ENCODE measurements around the gene C17orf78.

The C17orf78 gene

DNA sequence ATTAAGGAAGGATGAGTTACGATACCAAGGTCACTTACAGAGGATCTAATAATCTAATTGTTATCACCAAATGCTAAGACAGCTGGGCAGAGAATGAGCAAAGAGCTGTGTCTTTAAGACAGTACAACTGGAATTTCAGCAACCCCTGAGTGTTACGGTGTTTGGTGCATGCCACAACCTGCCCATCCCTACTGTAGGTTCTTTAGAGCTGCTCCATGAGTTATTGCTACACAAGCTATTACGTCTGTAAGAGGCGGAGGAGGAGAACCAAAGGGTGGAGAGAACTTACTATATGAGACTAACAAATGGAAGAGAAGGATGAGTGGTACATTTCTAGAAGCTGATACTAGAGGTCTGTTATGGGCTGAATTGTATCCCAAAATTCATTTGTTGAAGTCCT, 14.2 kb upstream of the C17orf78 start:
- TF ChIP-seq CTCF (IDR thresholded peaks at IDR 0.05; ENCODE audit: low read depth, low read length): no peak
- in situ Hi-C loops (cut with HindIII; ENCODE audit: low sequenced_read_pairs): no loop called here
- H3K4me3 ChIP-seq (ENCODE audit: low read depth, low read length): no peak overlapping the region
- DNase-seq (ENCODE audit: low read depth, low spot score): no peak

DNA sequence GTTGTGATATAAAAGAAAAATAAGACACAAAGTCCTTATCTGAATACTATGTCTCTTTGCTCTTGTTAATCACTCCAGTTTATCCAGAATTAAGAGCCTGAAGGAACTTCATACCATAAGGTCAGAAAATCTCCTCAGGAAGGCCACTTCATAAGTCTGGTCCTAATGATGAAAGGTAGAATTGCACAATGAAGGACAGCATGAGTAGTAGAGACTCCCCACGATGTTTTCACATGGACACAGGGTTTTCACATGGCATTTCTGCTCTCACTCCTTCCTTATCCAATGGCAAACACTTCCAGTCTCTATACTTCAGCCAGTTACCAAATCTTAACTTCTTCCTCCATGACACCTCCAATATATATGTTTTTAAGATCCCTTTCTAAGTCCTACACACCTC, 10.2 kb upstream of the C17orf78 start:
- no peak for DNase-seq (ENCODE audit: low read depth, low spot score)
- no peak overlapping the region for H3K4me3 ChIP-seq (ENCODE audit: low read depth, low read length)
- no peak for TF ChIP-seq CTCF (IDR thresholded peaks at IDR 0.05; ENCODE audit: low read depth, low read length)
- in situ Hi-C loops (cut with HindIII; ENCODE audit: low sequenced_read_pairs): no loop called here

DNA sequence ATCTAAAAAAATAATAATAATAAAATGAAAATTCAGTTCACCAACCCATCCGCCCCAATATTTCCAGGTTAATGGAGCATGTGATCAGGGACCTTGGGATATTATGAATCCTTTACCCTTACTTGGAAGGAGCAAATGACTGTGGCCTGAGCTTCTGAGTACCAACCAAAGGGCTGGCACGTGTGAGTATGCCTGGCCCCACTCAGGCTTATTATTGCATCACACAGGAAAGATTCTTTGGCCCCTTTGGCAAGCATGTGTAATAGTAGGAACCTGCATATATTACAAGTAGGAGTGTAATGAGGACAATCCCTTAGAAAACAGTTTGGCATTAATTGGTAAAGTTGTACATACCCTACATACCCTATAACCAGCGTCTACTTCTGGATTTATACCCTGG, 7.2 kb upstream of the C17orf78 start:
- TF ChIP-seq CTCF (IDR thresholded peaks at IDR 0.05; ENCODE audit: low read depth, low read length): no peak
- no peak overlapping the region for H3K4me3 ChIP-seq (ENCODE audit: low read depth, low read length)
- no peak for DNase-seq (ENCODE audit: low read depth, low spot score)
- in situ Hi-C loops (cut with HindIII; ENCODE audit: low sequenced_read_pairs): no loop called here

- DNase-seq (ENCODE audit: low read depth, low spot score): peak; percentile 86
- TF ChIP-seq CTCF (IDR thresholded peaks at IDR 0.05; ENCODE audit: low read depth, low read length): peak; percentile 100
- no peak overlapping the region for H3K4me3 ChIP-seq (ENCODE audit: low read depth, low read length)
- in situ Hi-C loops (cut with HindIII; ENCODE audit: low sequenced_read_pairs): no loop called here
Observed at GRCh38 chr17:37373530-37374159, 2.1 kb upstream of the C17orf78 start.

- no peak for DNase-seq (ENCODE audit: low read depth, low spot score)
- in situ Hi-C loops (cut with HindIII; ENCODE audit: low sequenced_read_pairs): no loop called here
- no peak for TF ChIP-seq CTCF (IDR thresholded peaks at IDR 0.05; ENCODE audit: low read depth, low read length)
- no peak overlapping the region for H3K4me3 ChIP-seq (ENCODE audit: low read depth, low read length)
Observed at GRCh38 chr17:37382056-37382455, 6.3 kb downstream of the C17orf78 start.

GRCh38 chr17:37384560-37385149, 8.9 kb downstream of the C17orf78 start:
- no peak for TF ChIP-seq CTCF (IDR thresholded peaks at IDR 0.05; ENCODE audit: low read depth, low read length)
- DNase-seq (ENCODE audit: low read depth, low spot score): no peak
- no peak overlapping the region for H3K4me3 ChIP-seq (ENCODE audit: low read depth, low read length)
- in situ Hi-C loops (cut with HindIII; ENCODE audit: low sequenced_read_pairs): no loop called here
